Endodermal cell (in vitro differentiated cells): ENCODE measurements around the gene RBMS1. TPM values are rescaled to one million over a fixed set of nuclear protein-coding genes. Genes with fewer than 3 reads are reported as not detected.

ENCODE experiments used
- DNase-seq: peaks from one replicate; pipeline ENCODE4 v3.0.0-alpha.2; 2017
- H3K27ac ChIP-seq: 2 replicates; pipeline ENCODE4 v1.5.1; 2013; ENCODE audit warnings: mild to moderate bottlenecking, low read depth, low read length, moderate library complexity
- H3K27me3 ChIP-seq: 2 replicates; pipeline ENCODE4 v1.6.1; 2013; ENCODE audit warnings: mild to moderate bottlenecking, low read length, moderate library complexity; ENCODE audit not compliant: insufficient read depth, control insufficient read depth, poor library complexity, severe bottlenecking
- H3K36me3 ChIP-seq: 2 replicates; pipeline ENCODE4 v1.7.0; 2013; ENCODE audit warnings: mild to moderate bottlenecking, low read length, moderate library complexity; ENCODE audit not compliant: control insufficient read depth, insufficient read depth
- H3K4me1 ChIP-seq: one replicate; pipeline ENCODE4 v1.7.0; 2013; ENCODE audit warnings: low read length; ENCODE audit not compliant: control insufficient read depth, insufficient read depth
- H3K4me3 ChIP-seq: 2 replicates; pipeline ENCODE4 v1.5.1; 2013; ENCODE audit warnings: mild to moderate bottlenecking, low read length, moderate library complexity
- H3K9ac ChIP-seq: 2 replicates; pipeline ENCODE4 v1.6.1; 2013; ENCODE audit warnings: mild to moderate bottlenecking, low read length, moderate library complexity; ENCODE audit not compliant: poor library complexity, severe bottlenecking; ENCODE audit errors: extremely low read depth
- H3K9me3 ChIP-seq: 2 replicates; pipeline ENCODE4 v1.6.1; 2013; ENCODE audit warnings: mild to moderate bottlenecking, low read length, moderate library complexity; ENCODE audit not compliant: control insufficient read depth
- H3K27ac Mint-ChIP-seq: 2 replicates; pipeline ENCODE4 v1.8.0; 2020; ENCODE audit warnings: mixed read lengths
- H3K27me3 Mint-ChIP-seq: 2 replicates; pipeline ENCODE4 v1.8.0; 2021; ENCODE audit warnings: mild to moderate bottlenecking, mixed read lengths; ENCODE audit not compliant: insufficient read depth
- H3K36me3 Mint-ChIP-seq: 2 replicates; pipeline ENCODE4 v1.8.0; 2020; ENCODE audit warnings: low read depth, mixed read lengths
- H3K4me1 Mint-ChIP-seq: 2 replicates; pipeline ENCODE4 v1.8.0; 2020; ENCODE audit warnings: mixed read lengths
- H3K4me3 Mint-ChIP-seq: 2 replicates; pipeline ENCODE4 v1.8.0; 2020; ENCODE audit warnings: mild to moderate bottlenecking, moderate library complexity, mixed read lengths
- H3K9me3 Mint-ChIP-seq: 2 replicates; pipeline ENCODE4 v1.8.0; 2020; ENCODE audit warnings: mild to moderate bottlenecking, mixed read lengths
- CTCF ChIP-seq: fragments of 200-600 bp; sonication (generic); conservative IDR thresholded peaks from 2 replicates; pipeline ENCODE4 v1.5.0; 2021; ENCODE audit warnings: antibody characterized with exemption, mild to moderate bottlenecking
- WGBS, 2 experiments: methylation state at CpG; one replicate each; pipeline versions ENCODE4 v1.1.5 to v1.1.7; 2013; ENCODE audit warnings: missing lambda C conversion rate in 2 of 2, mixed read lengths in 1 of 2; ENCODE audit not compliant: insufficient coverage in 1 of 2, insufficient read length in 1 of 2; 5-methylcytosine and 5-hydroxymethylcytosine counted together
- total RNA-seq, 2 donors: library from RNA; stranded (reverse); fragmentation: NEBNext Ultra II Directional in 1 of 2; extraction: Animal tissue kit (Norgen Biotek cat#: 25700) in 1 of 2; gene quantifications; 2 replicates in 1 of 2; 3 replicates in 1 of 2; pipeline ENCODE4 v1.2.1, GENCODE V29; 2021

The RBMS1 gene
- total RNA-seq, 2 donors from 2014 or later = 90.7 to 124 TPM

GRCh38 chr2:160226367-160226766 lies 267.2 kb downstream of the RBMS1 start:
- H3K4me3 ChIP-seq = no peak overlapping the region
- H3K36me3 ChIP-seq = no peaks in the 10 kb centered on the region
- H3K27me3 ChIP-seq = no peaks in the 10 kb centered on the region
- peaks cover 29% of the 10 kb centered on the region for H3K4me1 Mint-ChIP-seq
- no peak overlapping the region for H3K4me3 Mint-ChIP-seq
- 86 to 89% methylated on average over 5 of the region's 5 CpGs for WGBS, 2 experiments
- no peak for TF ChIP-seq CTCF
- no peak for DNase-seq
- H3K9ac ChIP-seq = no peak overlapping the region
- H3K9me3 Mint-ChIP-seq = no peaks in the 10 kb centered on the region
- H3K27me3 Mint-ChIP-seq = peaks cover 5% of the 10 kb centered on the region
- no peaks in the 10 kb centered on the region for H3K9me3 ChIP-seq
- no peaks in the 10 kb centered on the region for H3K36me3 Mint-ChIP-seq
- H3K27ac ChIP-seq = no peak overlapping the region
- no peak overlapping the region for H3K27ac Mint-ChIP-seq
- peaks cover 6% of the 10 kb centered on the region for H3K4me1 ChIP-seq

GRCh38 chr2:160225722-160226121 lies 267.9 kb downstream of the RBMS1 start:
- no peak overlapping the region for H3K9ac ChIP-seq
- H3K4me3 Mint-ChIP-seq = no peak overlapping the region
- no peaks in the 10 kb centered on the region for H3K9me3 Mint-ChIP-seq
- peaks cover 8% of the 10 kb centered on the region for H3K4me1 ChIP-seq
- peaks cover 5% of the 10 kb centered on the region for H3K27me3 Mint-ChIP-seq
- no peaks in the 10 kb centered on the region for H3K9me3 ChIP-seq
- H3K36me3 Mint-ChIP-seq = no peaks in the 10 kb centered on the region
- WGBS, 2 experiments = 92 to 95% methylated on average over 2 to 4 of the region's 4 CpGs
- no peak for DNase-seq
- H3K4me1 Mint-ChIP-seq = peaks cover 36% of the 10 kb centered on the region
- TF ChIP-seq CTCF = no peak
- no peak overlapping the region for H3K4me3 ChIP-seq
- no peak overlapping the region for H3K27ac Mint-ChIP-seq
- no peaks in the 10 kb centered on the region for H3K36me3 ChIP-seq
- H3K27ac ChIP-seq = no peak overlapping the region
- no peaks in the 10 kb centered on the region for H3K27me3 ChIP-seq

- H3K4me1 Mint-ChIP-seq = peaks cover 43% of the 10 kb centered on the region
Observed at GRCh38 chr2:160224507-160224906, 269.1 kb downstream of the RBMS1 start.

More at GRCh38 chr2:160224507-160224906, 269.1 kb downstream of the RBMS1 start:
- Mint-ChIP-seq H3K9me3 (no peaks in the 10 kb centered on the region), H3K36me3 (no peaks in the 10 kb centered on the region), H3K27ac (no peak overlapping the region), H3K27me3 (peaks cover 5% of the 10 kb centered on the region), H3K4me3 (no peak overlapping the region)
- TF ChIP-seq CTCF = no peak
- Histone ChIP-seq H3K36me3 (no peaks in the 10 kb centered on the region), H3K4me1 (peaks cover 10% of the 10 kb centered on the region), H3K27me3 (no peaks in the 10 kb centered on the region), H3K4me3 (no peak overlapping the region), H3K9ac (no peak overlapping the region), H3K9me3 (no peaks in the 10 kb centered on the region), H3K27ac (no peak overlapping the region)
- WGBS, 2 experiments = 91 to 100% methylated on average over 2 to 3 of the region's 3 CpGs
- no peak for DNase-seq
